ENCODE measurements around the gene FAM120B.

FAM120B gene

GRCh38 chr6:170362121-170362520 is 55.6 kb downstream of the FAM120B start:
- no peak for DNase-seq

- DNase-seq = no peak
Observed at GRCh38 chr6:170363255-170363654, 56.7 kb downstream of the FAM120B start.

- no peak for DNase-seq
Observed at GRCh38 chr6:170365121-170365520, 58.6 kb downstream of the FAM120B start.

- DNase-seq = no peak
Observed at GRCh38 chr6:170365593-170365992, 59.0 kb downstream of the FAM120B start.

GRCh38 chr6:170366248-170366960 is 59.8 kb downstream of the FAM120B start:
- no peak for DNase-seq

- DNase-seq = no peak
Observed at GRCh38 chr6:170367241-170367640, 60.7 kb downstream of the FAM120B start.

GRCh38 chr6:170368544-170368943 is 62.0 kb downstream of the FAM120B start:
- no peak for DNase-seq

- no peak for DNase-seq
Observed at GRCh38 chr6:170369403-170369802, 62.8 kb downstream of the FAM120B start.

- DNase-seq = no peak
Observed at GRCh38 chr6:170370416-170370815, 63.9 kb downstream of the FAM120B start.

GRCh38 chr6:170371080-170371479 is 64.5 kb downstream of the FAM120B start:
- DNase-seq = no peak

- no peak for DNase-seq
Observed at GRCh38 chr6:170371588-170371987, 65.0 kb downstream of the FAM120B start.

GRCh38 chr6:170372380-170373325 is 66.1 kb downstream of the FAM120B start:
- DNase-seq = peak; percentile 7

- peak; percentile 19 for DNase-seq
Observed at GRCh38 chr6:170374571-170375444, 68.2 kb downstream of the FAM120B start.

- DNase-seq = no peak
Observed at GRCh38 chr6:170375661-170376060, 69.1 kb downstream of the FAM120B start.

GRCh38 chr6:170376386-170377043 is 70.0 kb downstream of the FAM120B start:
- no peak for DNase-seq

- DNase-seq = no peak
Observed at GRCh38 chr6:170378502-170378901, 71.9 kb downstream of the FAM120B start.

- DNase-seq = no peak
Observed at GRCh38 chr6:170381562-170381961, 75.0 kb downstream of the FAM120B start.

GRCh38 chr6:170383466-170384035 is 77.0 kb downstream of the FAM120B start:
- no peak for DNase-seq

GRCh38 chr6:170385506-170385905 is 78.9 kb downstream of the FAM120B start:
- no peak for DNase-seq

GRCh38 chr6:170388113-170388512 is 81.6 kb downstream of the FAM120B start:
- DNase-seq = no peak

- no peak for DNase-seq
Observed at GRCh38 chr6:170393033-170393432, 86.5 kb downstream of the FAM120B start.

- no peak for DNase-seq
Observed at GRCh38 chr6:170393807-170394399, 87.3 kb downstream of the FAM120B start.

Measured in DMS79 treated with DMSO at 0.1 percent for 48 hours (cell line).